ENCODE results near the gene CFAP91. TPM values are rescaled to one million over a fixed set of nuclear protein-coding genes. Genes with fewer than 3 reads are reported as not detected.

Gene CFAP91
- total RNA-seq, 1 donor from 2014 or later: 3.7 TPM

GRCh38 chr3:119738741-119739140, 35.9 kb downstream of the CFAP91 start:
- ATAC-seq (no peak), DNase-seq (no peak)
- Histone ChIP-seq H3K27me3 (no peaks in the 10 kb centered on the region), H3K36me3 (no peaks in the 10 kb centered on the region), H3K9me3 (no peaks in the 10 kb centered on the region), H3K4me3 (no peak overlapping the region), H3K4me1 (no peaks in the 10 kb centered on the region), H3K27ac (no peak overlapping the region)
- intact Hi-C loops (cut with DNase I): no loop called here
- TF ChIP-seq, protein P1, sequence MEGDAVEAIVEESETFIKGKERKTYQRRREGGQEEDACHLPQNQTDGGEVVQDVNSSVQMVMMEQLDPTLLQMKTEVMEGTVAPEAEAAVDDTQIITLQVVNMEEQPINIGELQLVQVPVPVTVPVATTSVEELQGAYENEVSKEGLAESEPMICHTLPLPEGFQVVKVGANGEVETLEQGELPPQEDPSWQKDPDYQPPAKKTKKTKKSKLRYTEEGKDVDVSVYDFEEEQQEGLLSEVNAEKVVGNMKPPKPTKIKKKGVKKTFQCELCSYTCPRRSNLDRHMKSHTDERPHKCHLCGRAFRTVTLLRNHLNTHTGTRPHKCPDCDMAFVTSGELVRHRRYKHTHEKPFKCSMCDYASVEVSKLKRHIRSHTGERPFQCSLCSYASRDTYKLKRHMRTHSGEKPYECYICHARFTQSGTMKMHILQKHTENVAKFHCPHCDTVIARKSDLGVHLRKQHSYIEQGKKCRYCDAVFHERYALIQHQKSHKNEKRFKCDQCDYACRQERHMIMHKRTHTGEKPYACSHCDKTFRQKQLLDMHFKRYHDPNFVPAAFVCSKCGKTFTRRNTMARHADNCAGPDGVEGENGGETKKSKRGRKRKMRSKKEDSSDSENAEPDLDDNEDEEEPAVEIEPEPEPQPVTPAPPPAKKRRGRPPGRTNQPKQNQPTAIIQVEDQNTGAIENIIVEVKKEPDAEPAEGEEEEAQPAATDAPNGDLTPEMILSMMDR (IDR thresholded peaks at IDR 0.05): no peak

DNA sequence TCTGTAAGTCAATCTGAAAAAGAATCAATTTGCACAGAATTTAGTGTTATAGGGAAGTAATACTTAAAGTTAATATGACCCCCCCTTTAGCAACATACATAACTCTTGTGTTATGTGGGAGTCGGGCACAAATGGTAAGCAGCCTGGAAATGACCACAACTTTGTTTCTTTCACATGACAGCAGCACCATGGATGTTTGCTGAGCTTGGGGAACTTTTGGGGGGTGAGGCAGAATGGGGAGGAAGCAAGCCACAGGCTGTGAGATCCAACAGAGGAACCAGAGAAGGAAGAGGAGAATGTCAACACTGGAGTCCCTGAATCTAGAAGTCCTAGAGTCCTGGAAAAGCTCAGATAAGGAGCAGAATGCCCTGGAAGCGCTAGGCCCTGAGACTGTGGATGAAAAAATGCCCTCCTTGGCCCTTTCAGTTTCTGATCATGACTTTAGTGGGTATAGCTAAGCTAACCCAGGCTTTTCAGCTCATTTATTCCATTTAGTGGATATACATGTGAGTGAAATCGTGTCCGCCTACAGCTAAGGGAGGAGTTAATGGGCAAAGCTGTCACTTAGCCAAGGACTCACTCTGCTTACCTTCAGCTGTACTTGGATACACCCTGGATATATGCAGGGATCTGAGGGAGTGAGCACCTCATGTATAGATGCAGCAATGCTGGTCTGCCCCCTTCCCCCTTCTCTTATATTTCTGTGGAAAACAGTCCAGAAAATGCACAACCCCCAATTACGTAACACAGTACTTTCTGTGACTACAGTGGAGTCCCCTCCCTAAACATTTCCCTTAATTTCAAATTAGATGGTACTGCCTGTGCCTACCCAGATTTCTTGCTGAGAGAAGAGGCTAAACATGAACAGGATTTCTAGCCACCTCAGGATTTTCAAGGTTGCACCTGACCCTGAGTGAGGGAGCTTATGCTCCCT, 39.1 kb downstream of the CFAP91 start:
- TF ChIP-seq, protein P1 (IDR thresholded peaks at IDR 0.05): no peak
- Histone ChIP-seq H3K9me3 (no peaks in the 10 kb centered on the region), H3K36me3 (no peaks in the 10 kb centered on the region), H3K4me3 (no peak overlapping the region), H3K27me3 (no peaks in the 10 kb centered on the region), H3K27ac (no peak overlapping the region), H3K4me1 (no peaks in the 10 kb centered on the region)
- intact Hi-C loops (cut with DNase I): no loop called here
- DNase-seq: no peak
- ATAC-seq: peak; percentile 39

DNA sequence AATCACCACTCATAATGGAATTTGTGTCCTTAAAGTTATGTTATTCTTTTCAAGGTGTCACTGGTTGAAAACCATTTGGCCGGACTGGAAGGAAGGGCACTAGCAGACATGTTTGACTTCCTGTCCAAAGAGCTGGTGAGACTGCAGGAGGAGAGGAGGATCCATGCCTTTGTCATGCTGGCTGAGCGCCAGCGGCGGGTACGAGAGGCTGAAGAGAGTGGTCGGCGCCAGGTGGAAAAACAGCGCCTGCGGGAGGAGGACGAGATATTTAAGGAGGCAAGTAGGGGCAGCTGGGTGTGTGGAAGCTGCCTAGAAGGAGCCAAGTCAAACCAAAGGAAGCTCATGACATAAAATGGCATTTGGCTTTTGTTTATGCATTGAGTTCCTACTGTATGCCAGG, 41.1 kb downstream of the CFAP91 start:
- no peak for DNase-seq
- Histone ChIP-seq H3K4me3 (no peak overlapping the region), H3K9me3 (no peaks in the 10 kb centered on the region), H3K27ac (no peak overlapping the region), H3K27me3 (no peaks in the 10 kb centered on the region), H3K4me1 (no peaks in the 10 kb centered on the region), H3K36me3 (no peaks in the 10 kb centered on the region)
- TF ChIP-seq, protein P1 (IDR thresholded peaks at IDR 0.05): no peak
- intact Hi-C loops (cut with DNase I): no loop called here
- no peak for ATAC-seq

- Histone ChIP-seq H3K36me3 (no peaks in the 10 kb centered on the region), H3K4me3 (no peak overlapping the region), H3K27me3 (no peaks in the 10 kb centered on the region), H3K9me3 (no peaks in the 10 kb centered on the region), H3K4me1 (no peaks in the 10 kb centered on the region), H3K27ac (no peak overlapping the region)
- ATAC-seq (no peak), DNase-seq (no peak)
- intact Hi-C loops (cut with DNase I): no loop called here
- TF ChIP-seq, protein P1 (IDR thresholded peaks at IDR 0.05): no peak
Observed at GRCh38 chr3:119745942-119746341, 43.1 kb downstream of the CFAP91 start.

- TF ChIP-seq, protein P1 (IDR thresholded peaks at IDR 0.05): no peak
- no peak for ATAC-seq
- no peaks in the 10 kb centered on the region for H3K36me3 ChIP-seq
Observed at GRCh38 chr3:119746423-119746822, 43.6 kb downstream of the CFAP91 start.

More at GRCh38 chr3:119746423-119746822, 43.6 kb downstream of the CFAP91 start:
- no peak overlapping the region for H3K27ac ChIP-seq
- H3K4me1 ChIP-seq: no peaks in the 10 kb centered on the region
- H3K9me3 ChIP-seq: no peaks in the 10 kb centered on the region
- no peaks in the 10 kb centered on the region for H3K27me3 ChIP-seq
- no peak for DNase-seq
- no peak overlapping the region for H3K4me3 ChIP-seq
- intact Hi-C loops (cut with DNase I): no loop called here
